Cardiac ventricle fibroblast (primary cell): ENCODE data around the gene MED23. TPM values are rescaled to one million over a fixed set of nuclear protein-coding genes. Genes with fewer than 3 reads are reported as not detected.

Experiments
- total RNA-seq: library from RNA; depleted of rRNA; stranded (reverse); fragments of >200 nt; gene quantifications from 2 replicates; pipeline ENCODE4 v1.2.3, GENCODE V29; 2015

The MED23 gene
- total RNA-seq, result 17.8 and 19.6 TPM in 2 replicates

GRCh38 chr6:131627724-131628682, at the start of gene MED23:
Gene MED23 (minus strand): TSS chr6:131628242. CDS start chr6:131628049, 193 bp downstream.

GRCh38 chr6:131636880-131637792, 9.1 kb upstream of the MED23 start, which contains the start of gene ENPP3:
Gene ENPP3 (plus strand): TSS chr6:131637302. CDS start chr6:131637385, 83 bp downstream.

GRCh38 chr6:131572686-131573415, 55.2 kb downstream of the MED23 start, which contains the start of gene ARG1:
Gene ARG1 (plus strand): TSS chr6:131573226. CDS start chr6:131573283, 57 bp downstream.

Other genes starting within 250 kb of the MED23 start
- gene ARG1, start 55.0 kb downstream of the MED23 start, total RNA-seq, result not detected in 2 replicates
- gene ENPP3, start 9.1 kb upstream of the MED23 start, total RNA-seq, result not detected in 2 replicates
- gene OR2A4, start 73.2 kb upstream of the MED23 start, total RNA-seq, result 2.3 TPM in 1 of 2 replicates, not detected in the other
- not detected in 2 replicates for gene CTAGE9, start 82.8 kb upstream of the MED23 start, total RNA-seq
- gene ENPP1, start 179.8 kb upstream of the MED23 start, total RNA-seq, result 1.2 and 1.7 TPM in 2 replicates